ENCODE data around the gene DNAH3. TPM values are rescaled to one million over a fixed set of nuclear protein-coding genes. Genes with fewer than 3 reads are reported as not detected.

DNAH3 gene
- total RNA-seq, 1 experiment from 2014 or later = 0.70 TPM

DNA sequence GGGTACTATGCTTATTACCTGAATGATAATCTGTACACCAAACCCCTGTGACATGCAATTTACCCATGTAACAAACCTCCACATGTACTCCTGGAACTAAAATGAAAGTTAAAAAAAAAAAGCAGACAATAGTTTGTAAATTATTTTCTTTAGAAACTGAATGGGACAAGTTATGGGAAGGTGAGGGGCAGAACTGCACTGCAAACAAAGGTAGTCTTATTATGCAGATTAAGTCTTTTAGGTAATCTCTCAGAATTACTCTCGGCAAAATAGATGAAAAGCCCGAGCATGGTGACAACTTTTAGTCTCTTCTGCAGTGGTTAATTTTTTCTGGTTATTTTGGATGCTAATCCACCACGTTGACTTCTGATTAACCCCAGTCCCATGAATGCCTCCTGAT, 33.3 kb upstream of the DNAH3 start:
- BruUV-seq (replicated peaks) = no TSS peak
- H3K9me3 ChIP-seq (ENCODE audit: insufficient read depth, low read depth) = no peaks in the 10 kb centered on the region
- H3F3A ChIP-seq (ENCODE audit: insufficient read depth, low read depth) = peaks cover 4% of the 10 kb centered on the region; the same call in 1 of the 2 replicates
- no peaks in the 10 kb centered on the region for H4K20me1 ChIP-seq (ENCODE audit: insufficient read depth)
- intact Hi-C loops (cut with micrococcal nuclease; ENCODE audit: unreplicated experiment) = loop anchor here (10.0 kb wide), 2 partner anchors 381 to 1011 kb away; no protein-coding TSS in a partner anchor
- H3K4me2 ChIP-seq = no peak overlapping the region
- DNase-seq = no peak
- H3K4me1 ChIP-seq (replicated peaks; ENCODE audit: insufficient read depth) = peaks cover 11% of the 10 kb centered on the region; the same call in 1 of the 2 replicates
- H3K36me3 ChIP-seq (ENCODE audit: low read depth) = peaks cover 20% of the 10 kb centered on the region; the same call in 1 of the 2 replicates
- H3K9me2 ChIP-seq (ENCODE audit: insufficient read depth) = no peaks in the 10 kb centered on the region
- no peak overlapping the region for H2AFZ ChIP-seq
- no peaks in the 10 kb centered on the region for H3K79me2 ChIP-seq (ENCODE audit: low read depth)
- TF ChIP-seq CTCF (conservative IDR thresholded peaks at IDR 0.05) (no peak), EZH2 (IDR thresholded peaks at IDR 0.05; ENCODE audit: low read depth) (no peak)
- POLR2A ChIA-PET (ENCODE audit: unreplicated experiment) = no interaction called here
- H3K4me3 ChIP-seq = no peak overlapping the region
- CTCF ChIA-PET = no interaction called here
- no peaks in the 10 kb centered on the region for H3K27me3 ChIP-seq (ENCODE audit: insufficient read depth, low read depth)
- H3K27ac ChIP-seq = no peak overlapping the region

DNA sequence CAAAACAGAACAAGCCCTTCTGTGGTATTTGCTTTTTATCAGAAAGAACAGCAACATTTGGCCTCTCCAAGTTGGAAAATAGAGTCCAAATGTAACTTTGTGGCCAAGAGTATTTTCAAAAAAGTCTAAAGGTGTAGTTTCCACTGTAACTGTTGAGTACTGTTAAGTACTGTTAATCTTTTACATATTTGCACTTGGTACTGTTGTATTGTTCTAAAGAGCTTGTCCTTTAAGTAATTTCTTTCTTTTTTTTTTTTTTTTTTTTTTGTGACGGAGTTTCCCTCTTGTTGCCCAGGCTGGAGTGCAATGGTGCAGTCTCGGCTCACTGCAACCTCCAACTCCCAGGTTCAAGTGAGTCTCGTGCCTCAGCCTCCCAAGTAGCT, 29.3 kb upstream of the DNAH3 start:
- Histone ChIP-seq H3K9me2 (ENCODE audit: insufficient read depth) (no peaks in the 10 kb centered on the region), H2AFZ (no peak overlapping the region), H3F3A (ENCODE audit: insufficient read depth, low read depth) (peaks cover 4% of the 10 kb centered on the region; the same call in 1 of the 2 replicates), H3K4me3 (no peak overlapping the region), H3K36me3 (ENCODE audit: low read depth) (peaks cover 43% of the 10 kb centered on the region; the same call in 1 of the 2 replicates), H4K20me1 (ENCODE audit: insufficient read depth) (no peaks in the 10 kb centered on the region), H3K4me1 (replicated peaks; ENCODE audit: insufficient read depth) (no peaks in the 10 kb centered on the region), H3K4me2 (no peak overlapping the region), H3K79me2 (ENCODE audit: low read depth) (no peaks in the 10 kb centered on the region), H3K27me3 (ENCODE audit: insufficient read depth, low read depth) (no peaks in the 10 kb centered on the region), H3K9me3 (ENCODE audit: insufficient read depth, low read depth) (no peaks in the 10 kb centered on the region), H3K27ac (no peak overlapping the region)
- POLR2A ChIA-PET (ENCODE audit: unreplicated experiment) = no interaction called here
- no peak for DNase-seq
- intact Hi-C loops (cut with micrococcal nuclease; ENCODE audit: unreplicated experiment) = loop anchor here (10.0 kb wide), 2 partner anchors 385 to 1015 kb away; no protein-coding TSS in a partner anchor
- CTCF ChIA-PET = interaction anchor here (0.6 kb wide), 1 partner anchor 836 kb away, joined by 5 read pairs; no protein-coding TSS in a partner anchor
- no peak for TF ChIP-seq CTCF (conservative IDR thresholded peaks at IDR 0.05)
- no TSS peak for BruUV-seq (replicated peaks)

DNA sequence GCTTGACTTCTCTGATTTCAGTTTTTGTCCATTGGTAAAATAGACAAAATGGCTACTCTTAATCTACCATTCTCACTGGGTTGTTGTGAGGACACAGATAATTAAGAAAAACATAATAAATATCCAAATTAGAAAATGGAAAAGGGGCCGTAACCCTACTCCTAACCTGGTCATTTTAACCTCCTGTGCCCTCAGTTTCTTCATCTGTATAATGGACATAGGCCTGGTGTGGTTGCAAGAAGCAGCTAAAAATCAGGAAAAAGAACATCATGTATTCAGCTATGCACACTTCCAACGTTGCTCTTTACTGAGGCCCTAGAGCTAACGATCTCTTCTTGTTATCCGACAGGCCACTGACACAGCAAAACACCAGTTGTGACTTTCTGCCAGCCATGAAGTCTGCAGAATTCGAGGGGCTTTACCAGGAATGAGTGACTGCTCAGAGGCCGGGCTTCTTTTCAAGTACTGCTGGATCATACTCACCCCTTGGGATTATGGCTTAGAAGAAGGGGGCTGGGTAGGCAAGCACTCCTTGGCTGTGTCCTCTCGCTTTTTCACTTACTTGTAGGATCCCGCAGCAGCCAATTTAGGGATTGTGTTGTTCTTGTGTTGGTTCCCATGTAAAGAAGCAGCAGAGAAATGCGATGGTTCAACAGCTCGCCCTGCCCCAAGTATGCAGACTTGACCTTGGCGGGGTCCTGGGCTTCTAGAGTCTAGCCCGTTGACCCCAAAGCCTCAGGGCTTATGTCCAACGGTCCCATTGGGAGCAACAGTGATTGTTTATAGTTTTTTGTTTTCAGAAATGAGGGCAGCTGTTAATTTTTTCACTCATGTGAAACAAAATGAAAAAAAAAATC, 28.7 kb upstream of the DNAH3 start:
- Histone ChIP-seq H3K4me1 (replicated peaks; ENCODE audit: insufficient read depth) (no peaks in the 10 kb centered on the region), H3F3A (ENCODE audit: insufficient read depth, low read depth) (peaks cover 4% of the 10 kb centered on the region; the same call in 1 of the 2 replicates), H3K4me3 (no peak overlapping the region), H3K9me3 (ENCODE audit: insufficient read depth, low read depth) (no peaks in the 10 kb centered on the region), H4K20me1 (ENCODE audit: insufficient read depth) (no peaks in the 10 kb centered on the region), H3K36me3 (ENCODE audit: low read depth) (peaks cover 43% of the 10 kb centered on the region; the same call in 1 of the 2 replicates), H3K4me2 (no peak overlapping the region), H3K9me2 (ENCODE audit: insufficient read depth) (no peaks in the 10 kb centered on the region), H3K27me3 (ENCODE audit: insufficient read depth, low read depth) (no peaks in the 10 kb centered on the region), H3K27ac (no peak overlapping the region), H3K79me2 (ENCODE audit: low read depth) (no peaks in the 10 kb centered on the region), H2AFZ (no peak overlapping the region)
- POLR2A ChIA-PET (ENCODE audit: unreplicated experiment) = no interaction called here
- intact Hi-C loops (cut with micrococcal nuclease; ENCODE audit: unreplicated experiment) = no loop called here
- CTCF ChIA-PET = interaction anchor here (0.6 kb wide), 1 partner anchor 836 kb away, joined by 5 read pairs; no protein-coding TSS in a partner anchor
- TF ChIP-seq EZH2 (IDR thresholded peaks at IDR 0.05; ENCODE audit: low read depth) = no peak
- no peak for TF ChIP-seq CTCF (conservative IDR thresholded peaks at IDR 0.05)
- BruUV-seq (replicated peaks) = no TSS peak
- DNase-seq = no peak

Measured in PC-9 (cell line).